NCI-H2029 treated with DMSO at 0.1 percent for 48 hours (cell line): ENCODE results near the gene LDAH.

Experiments used
- DNase-seq: peaks from one replicate; lab custom pipeline; 2025; lab: John Stamatoyannopoulos, UW

Gene LDAH

DNA sequence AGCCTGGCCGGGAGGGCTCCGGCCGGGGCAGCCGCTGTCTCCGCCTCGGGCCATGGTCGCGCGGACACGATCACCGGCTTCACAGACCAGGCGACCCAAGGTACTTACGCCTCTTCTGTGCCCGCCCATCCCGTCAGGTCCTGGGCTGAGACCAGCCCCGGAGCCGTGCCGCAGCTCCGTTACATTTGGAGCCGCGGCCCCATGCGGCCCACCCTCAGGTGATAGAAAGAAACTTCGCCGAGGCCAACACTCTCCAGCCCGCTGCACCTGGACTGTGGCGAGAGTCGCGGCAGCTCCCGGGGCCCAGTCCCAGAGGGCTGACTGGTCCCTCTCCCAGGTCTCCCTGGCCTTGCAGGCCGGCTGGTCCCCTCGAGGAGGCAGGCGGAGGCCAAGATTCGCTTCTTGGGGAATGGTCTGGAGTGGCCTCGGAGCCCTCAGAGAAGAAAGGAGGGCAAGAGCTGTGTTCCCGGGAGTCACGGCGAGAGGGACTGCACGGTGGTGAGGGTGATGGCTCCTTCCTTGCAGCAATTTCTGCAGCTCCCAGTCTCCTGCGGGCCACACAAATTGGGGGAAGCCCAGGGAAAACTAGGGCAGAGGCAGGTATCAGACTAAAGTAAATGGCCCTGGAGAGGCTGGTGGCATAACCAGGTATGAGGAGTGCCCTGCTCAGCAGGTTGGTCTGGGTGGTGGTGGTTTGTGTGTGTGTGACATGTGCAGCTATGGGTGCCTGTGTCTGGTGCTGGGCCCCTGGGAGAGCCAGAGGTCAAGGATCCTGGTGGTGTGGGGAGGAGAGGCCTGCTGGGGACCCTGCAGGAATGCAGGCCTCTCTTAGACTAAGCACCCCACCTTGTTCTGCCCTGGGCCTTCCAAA, 155.1 kb downstream of the LDAH start:
- no peak for DNase-seq

DNA sequence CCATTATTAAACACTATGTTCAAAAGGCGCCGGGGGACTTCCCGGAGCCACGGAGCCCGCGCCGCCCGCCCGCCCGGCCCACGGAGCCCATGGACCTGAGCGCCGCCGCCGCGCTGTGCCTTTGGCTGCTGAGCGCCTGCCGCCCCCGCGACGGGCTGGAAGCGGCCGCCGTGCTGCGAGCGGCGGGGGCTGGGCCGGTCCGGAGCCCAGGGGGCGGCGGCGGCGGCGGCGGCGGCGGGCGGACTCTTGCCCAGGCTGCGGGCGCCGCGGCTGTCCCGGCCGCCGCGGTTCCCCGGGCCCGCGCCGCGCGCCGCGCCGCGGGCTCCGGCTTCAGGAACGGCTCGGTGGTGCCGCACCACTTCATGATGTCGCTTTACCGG, 155.8 kb downstream of the LDAH start:
- no peak for DNase-seq

GRCh38 chr2:20666304-20667150, 156.4 kb downstream of the LDAH start, which contains the start of gene GDF7:
GDF7 (plus strand) TSS chr2:20667144; CDS start chr2:20667240, 96 bp downstream.
- no peak for DNase-seq

DNA sequence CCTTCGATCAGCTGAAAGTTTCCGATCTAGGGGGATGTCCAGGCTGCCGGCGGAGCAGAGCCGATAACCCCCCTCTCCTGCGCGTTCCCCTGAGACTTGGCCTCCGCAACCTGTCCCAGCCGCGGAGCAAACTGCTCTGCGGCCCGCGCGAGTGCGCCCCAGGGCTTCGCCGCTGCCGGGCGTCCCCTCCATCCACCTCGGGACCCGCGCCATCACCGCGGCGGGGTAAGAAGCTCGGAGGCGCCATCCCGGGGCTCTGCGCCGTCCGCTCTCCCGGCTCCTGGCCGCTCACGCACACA, 156.9 kb downstream of the LDAH start:
- no peak for DNase-seq

GRCh38 chr2:20665243-20666004, 157.5 kb downstream of the LDAH start:
- no peak for DNase-seq

DNA sequence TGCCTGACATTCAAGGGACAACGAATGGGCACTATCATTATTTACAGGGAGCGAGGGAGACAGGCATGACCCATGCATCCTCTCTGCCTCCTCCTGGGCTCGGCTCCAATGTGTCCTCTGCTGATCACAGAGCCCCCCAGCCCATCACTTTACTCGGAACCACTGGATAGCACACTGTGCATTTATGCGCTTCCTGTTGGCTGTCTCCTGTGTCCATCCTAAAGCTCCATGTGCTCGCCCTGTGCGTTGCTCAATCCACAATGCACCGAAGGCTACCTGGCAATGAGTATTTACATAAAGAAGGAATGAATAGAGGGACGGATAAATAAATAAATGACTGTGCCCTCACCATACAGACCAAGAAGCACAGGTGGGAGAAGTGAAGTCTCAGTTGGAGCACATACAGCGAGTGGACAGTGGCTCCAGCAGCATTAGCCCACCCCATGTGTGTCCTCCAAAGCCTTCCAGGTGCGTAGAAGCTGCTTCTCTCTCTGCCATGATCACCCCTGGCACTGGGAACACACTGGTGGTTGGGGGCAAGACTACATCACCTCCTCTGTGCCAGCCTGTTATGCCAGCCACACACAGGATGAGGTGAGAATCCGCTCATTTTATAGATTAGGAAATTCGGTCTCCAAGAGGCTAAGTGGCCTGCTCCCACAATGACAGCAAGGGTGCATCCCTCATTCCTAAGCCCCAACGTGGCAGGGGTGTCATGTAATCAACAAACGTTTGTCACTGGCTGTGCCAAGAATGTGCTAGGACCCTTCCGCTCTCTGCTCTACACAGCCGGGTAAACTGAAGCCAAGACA, 158.3 kb downstream of the LDAH start:
- no peak for DNase-seq

- no peak for DNase-seq
Observed at GRCh38 chr2:20664071-20664390, 158.9 kb downstream of the LDAH start.

DNA sequence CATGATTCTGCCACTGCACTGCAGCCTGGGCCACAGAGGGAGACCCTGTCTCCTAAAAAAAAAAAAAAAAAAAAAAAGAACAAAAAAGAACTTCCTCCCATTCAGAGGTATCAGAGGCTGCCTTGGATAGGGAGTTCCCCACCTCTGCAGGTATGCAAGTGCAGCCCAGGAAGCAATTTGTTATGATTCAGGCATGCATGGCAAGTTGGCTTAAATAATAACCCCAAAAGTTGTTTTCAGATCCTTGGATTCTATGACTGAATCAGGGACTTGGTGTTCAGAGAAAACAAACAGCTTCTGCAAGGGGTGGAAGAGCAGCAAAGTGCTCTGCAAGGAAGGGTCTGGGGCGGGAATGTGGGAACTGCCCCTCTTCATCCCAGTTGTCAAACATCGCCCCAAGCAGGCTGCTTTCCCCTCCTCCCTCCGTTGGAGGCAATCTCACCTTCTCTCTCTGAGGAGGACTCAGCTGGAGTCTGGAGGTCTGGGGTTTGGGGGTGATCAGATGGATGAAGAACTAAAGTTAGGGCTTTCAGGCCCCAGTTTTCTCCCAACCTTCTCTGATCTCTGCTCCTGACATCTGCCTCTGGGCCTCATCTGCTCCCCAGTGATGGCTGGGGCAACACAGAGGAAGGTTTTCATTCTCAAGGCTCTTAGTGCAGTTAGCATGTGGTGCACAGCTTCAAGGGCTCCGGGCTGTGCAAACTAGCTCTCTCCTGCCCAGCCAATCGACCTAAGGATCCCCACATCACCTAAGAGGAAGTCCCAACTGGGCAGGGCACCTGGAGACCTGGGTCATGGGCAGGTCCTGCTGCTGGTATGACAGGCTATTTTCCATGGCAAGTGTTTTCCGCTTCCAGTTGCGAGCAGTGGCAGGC, 159.5 kb downstream of the LDAH start:
- DNase-seq: no peak

GRCh38 chr2:20662308-20662937, 160.5 kb downstream of the LDAH start:
- DNase-seq: no peak

DNA sequence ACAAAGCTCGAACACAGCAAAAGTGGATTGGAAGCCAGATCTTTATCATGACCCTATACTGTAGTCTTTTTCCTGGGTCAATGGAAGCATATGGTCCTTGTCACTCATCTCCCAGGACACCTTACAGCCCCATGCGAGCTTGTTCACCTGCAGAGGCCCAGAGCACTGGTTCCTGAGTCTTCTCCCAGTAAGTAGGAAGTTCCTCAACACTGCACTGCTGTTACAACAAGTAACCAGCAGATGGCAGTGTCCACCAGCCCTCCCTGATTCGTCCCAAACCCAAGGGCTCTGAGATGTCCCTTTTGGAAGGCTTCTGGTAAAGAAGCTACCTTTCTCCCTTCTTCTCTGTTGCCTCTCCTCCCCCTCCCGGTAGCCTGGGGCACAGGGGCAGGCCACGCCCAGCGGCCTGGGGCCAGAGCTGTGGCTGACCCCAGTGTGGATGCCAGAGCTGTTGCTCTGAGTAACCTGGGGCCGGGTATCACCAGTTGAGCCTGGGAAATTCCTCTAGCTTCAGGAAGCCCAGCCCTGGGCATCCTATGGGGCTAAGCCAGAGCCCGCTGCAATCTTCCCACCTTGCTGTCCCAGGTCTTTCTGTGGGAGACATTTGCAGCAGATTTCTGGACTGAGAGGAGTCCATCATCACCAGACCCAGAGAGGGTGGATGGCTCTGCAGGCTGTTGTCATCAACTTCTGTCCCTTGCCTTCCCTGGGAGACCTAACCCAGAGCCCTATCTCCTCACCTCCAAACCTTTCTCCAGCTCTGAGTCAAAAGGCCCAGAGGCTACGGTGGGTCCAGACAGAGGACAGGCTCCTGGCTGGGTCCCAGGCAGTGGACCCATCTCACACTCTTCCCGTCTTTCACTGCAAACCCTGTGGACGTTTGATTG, 161.2 kb downstream of the LDAH start:
- DNase-seq: peak; percentile 45

GRCh38 chr2:20660506-20661420, 162.1 kb downstream of the LDAH start:
- no peak for DNase-seq

- no peak for DNase-seq
Observed at GRCh38 chr2:20657522-20658235, 165.2 kb downstream of the LDAH start.

DNA sequence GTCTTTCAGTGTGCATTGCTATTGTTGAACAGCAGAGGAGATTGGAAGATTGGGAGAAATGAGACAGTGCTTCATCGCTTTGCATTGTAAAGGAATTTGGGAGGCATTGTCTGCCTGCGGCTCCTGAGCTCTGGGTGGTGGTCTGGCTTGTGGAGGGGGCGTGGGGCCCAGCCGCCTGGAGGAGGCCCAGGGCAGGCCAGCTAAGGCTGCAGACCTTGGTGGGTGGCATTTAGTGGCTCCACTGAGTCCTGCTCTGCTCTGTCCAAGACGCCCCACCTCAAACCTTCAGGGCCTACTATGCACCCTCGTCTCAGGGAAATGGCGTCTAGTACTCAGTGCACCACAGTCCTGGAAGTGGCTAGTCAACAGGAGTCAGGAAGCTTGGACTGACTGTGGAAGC, 166.3 kb downstream of the LDAH start:
- DNase-seq: no peak

DNA sequence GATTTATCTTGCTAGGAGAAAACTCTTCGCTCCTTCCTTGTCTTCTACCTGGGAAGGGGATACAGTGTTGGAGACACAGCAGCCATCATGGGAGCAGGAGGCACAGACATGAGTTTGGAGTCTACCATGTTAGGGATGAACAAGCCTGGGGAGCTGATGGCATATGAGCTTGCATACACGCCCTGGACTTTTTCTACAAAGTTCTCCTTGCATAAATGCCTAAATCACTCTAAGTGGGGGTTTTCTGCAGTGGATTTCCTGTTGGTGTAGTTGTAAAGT, 168.4 kb downstream of the LDAH start:
- DNase-seq: no peak

DNA sequence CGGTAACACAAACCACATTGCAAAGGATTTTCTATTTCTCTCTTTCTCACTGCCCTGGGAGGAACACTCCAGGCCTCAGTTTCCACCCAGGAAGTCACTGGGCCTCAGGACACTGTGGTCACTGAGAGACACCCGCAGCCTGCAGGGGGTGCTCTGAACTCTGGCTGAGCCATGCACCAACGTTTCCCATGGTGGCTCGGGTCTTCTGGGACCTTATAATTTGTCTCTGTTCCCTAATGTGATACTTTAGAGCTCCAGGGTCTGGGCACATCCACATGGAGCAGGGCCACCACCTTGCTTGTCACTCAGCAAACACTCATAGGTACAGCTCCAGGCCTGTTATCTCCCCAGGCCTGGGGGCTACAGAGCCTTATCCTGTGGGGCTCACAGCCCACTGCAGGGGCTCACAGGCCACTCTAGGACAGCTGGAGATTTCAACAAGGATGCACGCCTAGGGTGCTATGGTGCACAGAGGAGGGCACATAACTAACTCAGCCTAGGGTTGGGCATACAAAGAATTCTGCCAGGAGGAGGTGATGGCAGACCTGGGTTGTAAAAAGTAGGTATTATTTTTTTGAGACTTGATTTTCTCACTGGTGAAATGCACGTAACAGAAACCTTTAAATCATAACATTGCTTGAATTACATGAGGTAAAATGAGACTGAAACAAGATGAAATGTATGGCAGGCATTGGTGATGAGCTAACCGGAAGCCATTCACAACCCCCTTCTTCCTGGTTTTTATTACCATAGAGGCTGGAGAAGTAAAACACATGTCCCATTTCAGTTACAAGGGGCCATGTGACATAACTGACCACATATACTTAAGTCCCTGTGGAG, 169.0 kb downstream of the LDAH start:
- no peak for DNase-seq

DNA sequence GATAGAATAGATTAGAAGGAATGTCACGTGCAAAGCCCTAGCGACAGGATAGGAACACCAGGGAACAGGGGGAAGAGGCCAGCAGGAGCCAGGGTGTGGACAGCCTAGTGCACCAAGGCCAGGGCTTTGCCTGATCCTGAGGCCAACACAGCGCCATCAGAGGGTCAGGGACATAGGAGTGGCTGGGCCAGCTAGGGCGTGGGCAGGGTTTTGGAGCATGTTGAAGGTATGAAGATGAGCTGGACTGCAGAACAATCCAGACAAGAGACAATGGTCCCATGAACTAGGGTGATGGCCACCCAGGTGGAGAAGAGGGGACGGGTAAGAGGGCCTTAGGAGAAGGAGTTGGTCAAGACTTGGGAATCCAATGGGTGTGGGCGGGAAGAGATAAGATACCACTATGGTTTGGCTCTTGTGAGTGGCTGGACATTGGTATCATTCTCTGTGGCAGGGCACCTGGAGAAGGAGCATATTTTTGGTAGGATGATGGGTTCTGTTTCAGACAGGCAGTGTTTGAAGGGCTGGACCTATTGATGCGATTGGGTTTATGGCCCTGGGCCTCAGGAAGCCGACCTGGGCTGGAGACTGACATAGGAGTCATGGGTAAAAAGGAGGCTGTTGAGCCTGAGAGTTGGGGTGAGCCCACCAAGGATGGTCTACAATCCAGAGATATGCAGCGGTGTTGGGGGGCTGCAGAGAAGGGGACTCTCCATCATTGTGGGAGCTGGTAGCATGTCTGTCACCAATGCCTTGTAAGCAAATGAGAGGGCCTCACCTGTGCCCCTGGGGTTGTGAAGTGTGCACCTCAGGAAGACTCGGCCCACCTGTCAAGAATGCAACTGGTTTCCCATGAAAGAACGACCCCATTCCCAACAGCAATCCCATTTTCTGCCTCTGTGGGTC, 170.0 kb downstream of the LDAH start:
- no peak for DNase-seq
